Renal pelvis (tissue), 4 donors: Measurements from ENCODE around the gene HIF1A. TPM values are rescaled to one million over a fixed set of nuclear protein-coding genes. Genes with fewer than 3 reads are reported as not detected.

Source experiments
- DNase-seq: peaks from one replicate; pipeline ENCODE4 v3.0.0-alpha.2; 2013
- polyA plus RNA-seq, 3 donors: library from polyadenylated mRNA; unstranded; fragments of 120-200 nt; gene quantifications; one replicate each; pipeline ENCODE4 v1.2.1, GENCODE V29; 2013; ENCODE audit not compliant: insufficient read length in 3 of 3

HIF1A gene
- polyA plus RNA-seq, 3 donors, result 132 to 184 (median 150) TPM

- no peak for DNase-seq
Observed at GRCh38 chr14:61668282-61668681, 27.0 kb upstream of the HIF1A start.

- no peak for DNase-seq
Observed at GRCh38 chr14:61670576-61670975, 24.7 kb upstream of the HIF1A start.

GRCh38 chr14:61671082-61671481 lies 24.2 kb upstream of the HIF1A start:
- DNase-seq, result no peak

- no peak for DNase-seq
Observed at GRCh38 chr14:61672796-61673195, 22.5 kb upstream of the HIF1A start.

GRCh38 chr14:61673305-61673704 lies 22.0 kb upstream of the HIF1A start:
- no peak for DNase-seq

GRCh38 chr14:61675291-61675690 lies 20.0 kb upstream of the HIF1A start:
- DNase-seq, result no peak

GRCh38 chr14:61677479-61677878 lies 17.8 kb upstream of the HIF1A start:
- DNase-seq, result no peak

GRCh38 chr14:61678975-61679374 lies 16.3 kb upstream of the HIF1A start:
- no peak for DNase-seq

- DNase-seq, result no peak
Observed at GRCh38 chr14:61681413-61681812, 13.9 kb upstream of the HIF1A start.

- no peak for DNase-seq
Observed at GRCh38 chr14:61683108-61683507, 12.2 kb upstream of the HIF1A start.

GRCh38 chr14:61690039-61690438 lies 5.3 kb upstream of the HIF1A start:
- DNase-seq, result no peak

- DNase-seq, result no peak
Observed at GRCh38 chr14:61690982-61691381, 4.3 kb upstream of the HIF1A start.

- DNase-seq, result no peak
Observed at GRCh38 chr14:61691495-61691894, 3.8 kb upstream of the HIF1A start.

GRCh38 chr14:61694039-61694438 lies 1.3 kb upstream of the HIF1A start:
- no peak for DNase-seq

GRCh38 chr14:61695695-61696527 lies 598 bp downstream of the HIF1A start:
- peak; percentile 69 for DNase-seq

- DNase-seq, result no peak
Observed at GRCh38 chr14:61696753-61697318, 1.5 kb downstream of the HIF1A start.

GRCh38 chr14:61698206-61698980 lies 3.1 kb downstream of the HIF1A start:
- no peak for DNase-seq

- DNase-seq, result no peak
Observed at GRCh38 chr14:61699027-61699426, 3.7 kb downstream of the HIF1A start.

GRCh38 chr14:61700104-61700886 lies 5.0 kb downstream of the HIF1A start:
- no peak for DNase-seq

- no peak for DNase-seq
Observed at GRCh38 chr14:61701946-61702345, 6.6 kb downstream of the HIF1A start.

GRCh38 chr14:61703342-61704129 lies 8.2 kb downstream of the HIF1A start:
- DNase-seq, result no peak
